ENCODE results near the gene AKAP6. TPM values are rescaled to one million over a fixed set of nuclear protein-coding genes. Genes with fewer than 3 reads are reported as not detected.

Gene AKAP6
- total and polyA plus RNA-seq, 2 experiments from 2014 or later = 0.38 to 0.42 TPM

DNA sequence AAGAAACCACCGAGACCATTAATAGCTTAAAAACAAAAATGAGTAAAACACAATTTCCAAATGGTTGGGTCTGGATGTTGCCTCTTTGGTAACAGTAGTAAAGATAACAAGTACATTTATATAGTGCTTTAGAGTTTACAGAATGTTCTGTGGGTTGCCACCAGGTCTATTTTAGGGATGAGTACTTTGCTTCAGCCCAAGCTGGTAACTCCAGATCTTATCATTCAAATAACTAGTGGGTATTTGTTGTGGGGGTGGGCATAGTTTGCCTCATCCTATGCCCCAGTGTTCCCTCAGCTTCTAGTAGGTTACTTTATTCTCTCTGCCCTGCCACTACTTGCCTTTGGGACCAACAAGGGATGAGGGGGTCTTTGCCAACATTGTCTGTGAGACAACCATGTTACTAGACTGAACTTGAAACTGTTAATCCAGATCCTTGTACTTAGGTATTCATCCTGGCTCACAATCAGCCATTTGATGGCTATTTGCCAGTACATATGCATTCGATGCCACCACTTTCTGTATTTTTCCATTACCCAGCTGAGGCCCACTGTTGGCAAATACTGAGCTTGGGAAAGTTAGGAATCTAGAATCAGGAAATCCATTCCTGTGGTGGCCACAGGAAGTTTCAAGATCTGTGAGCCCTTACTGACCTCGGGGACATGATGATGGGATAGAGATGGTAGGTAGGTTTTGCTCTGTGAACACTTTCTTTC, 17.6 kb upstream of the AKAP6 start:
- Mint-ChIP-seq H3K9me3 (no peaks in the 10 kb centered on the region), H3K36me3 (ENCODE audit: low read depth) (no peaks in the 10 kb centered on the region), H3K27me3 (ENCODE audit: insufficient read depth, low read depth, poor library complexity) (no peaks in the 10 kb centered on the region), H3K4me3 (no peak overlapping the region), H3K27ac (no peak overlapping the region), H3K4me1 (no peaks in the 10 kb centered on the region)
- ATAC-seq (no peak), DNase-seq (ENCODE audit: low spot score) (no peak)
- Histone ChIP-seq H3K4me1 (ENCODE audit: insufficient read depth) (no peaks in the 10 kb centered on the region), H3K27ac (ENCODE audit: low read depth) (no peak overlapping the region), H2AFZ (peak overlapping the region; percentile 80; the same call in 1 of the 2 replicates), H3K79me2 (replicated peaks; ENCODE audit: insufficient read depth) (no peaks in the 10 kb centered on the region), H4K20me1 (replicated peaks; ENCODE audit: insufficient read depth) (no peaks in the 10 kb centered on the region), H3F3A (replicated peaks; ENCODE audit: low read depth) (no peaks in the 10 kb centered on the region), H3K4me2 (no peak overlapping the region), H3K4me3 (no peak overlapping the region), H3K27me3 (ENCODE audit: insufficient read depth) (no peaks in the 10 kb centered on the region), H3K9me2 (ENCODE audit: insufficient read depth) (no peaks in the 10 kb centered on the region), H3K36me3 (ENCODE audit: insufficient read depth) (no peaks in the 10 kb centered on the region)
- no peak for TF ChIP-seq CREB1 (CRISPR knock-in tag; IDR thresholded peaks at IDR 0.05; ENCODE audit: low read depth)
- TF ChIP-seq, protein P1, sequence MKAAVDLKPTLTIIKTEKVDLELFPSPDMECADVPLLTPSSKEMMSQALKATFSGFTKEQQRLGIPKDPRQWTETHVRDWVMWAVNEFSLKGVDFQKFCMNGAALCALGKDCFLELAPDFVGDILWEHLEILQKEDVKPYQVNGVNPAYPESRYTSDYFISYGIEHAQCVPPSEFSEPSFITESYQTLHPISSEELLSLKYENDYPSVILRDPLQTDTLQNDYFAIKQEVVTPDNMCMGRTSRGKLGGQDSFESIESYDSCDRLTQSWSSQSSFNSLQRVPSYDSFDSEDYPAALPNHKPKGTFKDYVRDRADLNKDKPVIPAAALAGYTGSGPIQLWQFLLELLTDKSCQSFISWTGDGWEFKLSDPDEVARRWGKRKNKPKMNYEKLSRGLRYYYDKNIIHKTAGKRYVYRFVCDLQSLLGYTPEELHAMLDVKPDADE (IDR thresholded peaks at IDR 0.05) = no peak
- no peak for TF ChIP-seq STAT1 (IDR thresholded peaks at IDR 0.05; ENCODE audit: unreplicated experiment)

DNA sequence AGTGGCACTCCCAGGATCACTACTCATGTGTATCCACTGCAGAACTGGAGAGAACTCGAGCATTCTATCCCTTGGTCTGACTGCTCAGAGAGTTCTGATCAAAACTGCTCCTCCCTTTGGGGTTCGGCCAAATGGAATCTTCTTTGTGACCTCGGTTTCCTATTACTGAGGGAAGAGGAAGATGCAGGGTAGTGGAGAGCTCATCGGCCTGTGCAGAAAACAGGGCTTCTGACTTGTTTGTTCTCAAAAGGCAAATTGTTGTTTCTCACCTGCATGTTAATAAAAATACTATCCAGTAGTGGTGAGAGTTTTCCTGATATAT, 17.1 kb upstream of the AKAP6 start:
- H3K79me2 ChIP-seq (replicated peaks; ENCODE audit: insufficient read depth) = no peaks in the 10 kb centered on the region
- H3K4me3 Mint-ChIP-seq = no peak overlapping the region
- ATAC-seq = no peak

GRCh38 chr14:32313844-32314376, 15.2 kb upstream of the AKAP6 start:
- no peaks in the 10 kb centered on the region for H3K4me1 ChIP-seq (ENCODE audit: insufficient read depth)
- H3K27me3 ChIP-seq (ENCODE audit: insufficient read depth) = no peaks in the 10 kb centered on the region
- ATAC-seq (no peak), DNase-seq (ENCODE audit: low spot score) (no peak)
- H3F3A ChIP-seq (replicated peaks; ENCODE audit: low read depth) = no peaks in the 10 kb centered on the region
- no peak overlapping the region for H3K27ac Mint-ChIP-seq
- no peaks in the 10 kb centered on the region for H3K4me1 Mint-ChIP-seq
- H3K9me2 ChIP-seq (ENCODE audit: insufficient read depth) = no peaks in the 10 kb centered on the region
- no peaks in the 10 kb centered on the region for H3K36me3 Mint-ChIP-seq (ENCODE audit: low read depth)
- no peak overlapping the region for H2AFZ ChIP-seq
- H3K36me3 ChIP-seq (ENCODE audit: insufficient read depth) = no peaks in the 10 kb centered on the region
- H4K20me1 ChIP-seq (replicated peaks; ENCODE audit: insufficient read depth) = no peaks in the 10 kb centered on the region
- no peak overlapping the region for H3K27ac ChIP-seq (ENCODE audit: low read depth)
- H3K4me3 ChIP-seq = no peak overlapping the region
- peaks cover 3% of the 10 kb centered on the region for H3K27me3 Mint-ChIP-seq (ENCODE audit: insufficient read depth, low read depth, poor library complexity)
- no peaks in the 10 kb centered on the region for H3K9me3 Mint-ChIP-seq
- H3K4me2 ChIP-seq = no peak overlapping the region
- H3K79me2 ChIP-seq (replicated peaks; ENCODE audit: insufficient read depth) = no peaks in the 10 kb centered on the region
- no peak overlapping the region for H3K4me3 Mint-ChIP-seq
- TF ChIP-seq EZH2phosphoT487 (IDR thresholded peaks at IDR 0.05; ENCODE audit: unreplicated experiment) = no peak
- TF ChIP-seq STAT1 (IDR thresholded peaks at IDR 0.05; ENCODE audit: unreplicated experiment) = no peak
- no peak for TF ChIP-seq JUNB (IDR thresholded peaks at IDR 0.05; ENCODE audit: unreplicated experiment)
- TF ChIP-seq CREB1 (CRISPR knock-in tag; IDR thresholded peaks at IDR 0.05; ENCODE audit: low read depth) = no peak
- no peak for TF ChIP-seq ZNF331 (CRISPR knock-in tag; IDR thresholded peaks at IDR 0.05; ENCODE audit: low read depth)
- no peak for TF ChIP-seq EZH2 (IDR thresholded peaks at IDR 0.05; ENCODE audit: low read depth, unreplicated experiment)
- no peak for TF ChIP-seq CTCF (conservative IDR thresholded peaks at IDR 0.05; ENCODE audit: low read depth in 2 of 2)
- TF ChIP-seq, protein P1 (IDR thresholded peaks at IDR 0.05) = no peak
- no peak for TF ChIP-seq NANOG (IDR thresholded peaks at IDR 0.05; ENCODE audit: borderline replicate concordance)
- no peak for TF ChIP-seq POLR2AphosphoS5 (IDR thresholded peaks at IDR 0.05; ENCODE audit: low read depth)

More for the DNA sequence above, 17.1 kb upstream of the AKAP6 start:
- TF ChIP-seq NANOG (IDR thresholded peaks at IDR 0.05; ENCODE audit: borderline replicate concordance) (no peak), ZNF114 (CRISPR knock-in tag; IDR thresholded peaks at IDR 0.05) (no peak), EZH2phosphoT487 (IDR thresholded peaks at IDR 0.05; ENCODE audit: unreplicated experiment) (no peak)
- no peaks in the 10 kb centered on the region for H3K36me3 Mint-ChIP-seq (ENCODE audit: low read depth)
- no peaks in the 10 kb centered on the region for H3F3A ChIP-seq (replicated peaks; ENCODE audit: low read depth)
- H2AFZ ChIP-seq = peak overlapping the region; percentile 80; the same call in 1 of the 2 replicates
- H3K4me1 Mint-ChIP-seq = no peaks in the 10 kb centered on the region
- H3K36me3 ChIP-seq (ENCODE audit: insufficient read depth) = no peaks in the 10 kb centered on the region
- no peak overlapping the region for H3K27ac ChIP-seq (ENCODE audit: low read depth)
- no peaks in the 10 kb centered on the region for H3K4me1 ChIP-seq (ENCODE audit: insufficient read depth)
- H3K27me3 Mint-ChIP-seq (ENCODE audit: insufficient read depth, low read depth, poor library complexity) = no peaks in the 10 kb centered on the region
- no peak for DNase-seq (ENCODE audit: low spot score)
- H3K4me2 ChIP-seq = no peak overlapping the region
- H4K20me1 ChIP-seq (replicated peaks; ENCODE audit: insufficient read depth) = no peaks in the 10 kb centered on the region
- H3K4me3 ChIP-seq = no peak overlapping the region
- H3K27ac Mint-ChIP-seq = no peak overlapping the region
- no peaks in the 10 kb centered on the region for H3K27me3 ChIP-seq (ENCODE audit: insufficient read depth)
- H3K9me2 ChIP-seq (ENCODE audit: insufficient read depth) = no peaks in the 10 kb centered on the region
- H3K9me3 Mint-ChIP-seq = no peaks in the 10 kb centered on the region

Data from GM23338 (cell line).